SJSA1 (cell line): ENCODE results near the gene CALHM5. TPM values are rescaled to one million over a fixed set of nuclear protein-coding genes. Genes with fewer than 3 reads are reported as not detected.
A peak's percentile ranks its signal among the peaks of the same experiment; 100 is the strongest.

Source experiments
- DNase-seq, 2 experiments: peaks; one replicate each; pipeline ENCODE4 v3.0.0-alpha.2; 2015 to 2020; ENCODE audit warnings: low spot score in 2 of 2, low read depth in 1 of 2
- H3K27ac ChIP-seq: fragments of 250-450 bp; sonication (Bioruptor Pico); 2 replicates; pipeline ENCODE4 v1.5.1; 2020; ENCODE audit warnings: mild to moderate bottlenecking, moderate library complexity
- H3K27me3 ChIP-seq: fragments of 250-450 bp; sonication (Bioruptor Pico); replicated peaks from 2 replicates; pipeline ENCODE4 v1.5.1; 2020; ENCODE audit warnings: mild to moderate bottlenecking, moderate library complexity
- H3K36me3 ChIP-seq: fragments of 250-450 bp; sonication (Bioruptor Pico); 2 replicates; pipeline ENCODE4 v1.5.1; 2020; ENCODE audit warnings: mild to moderate bottlenecking
- H3K4me1 ChIP-seq: fragments of 250-450 bp; sonication (Bioruptor Pico); replicated peaks from 2 replicates; pipeline ENCODE4 v1.6.1; 2021; ENCODE audit warnings: mild to moderate bottlenecking
- H3K4me3 ChIP-seq: fragments of 250-450 bp; sonication (Bioruptor Pico); 2 replicates; pipeline ENCODE4 v1.5.1; 2020; ENCODE audit warnings: mild to moderate bottlenecking
- H3K9me3 ChIP-seq: fragments of 250-450 bp; sonication (Bioruptor Pico); replicated peaks from 2 replicates; pipeline ENCODE4 v1.5.1; 2020; ENCODE audit warnings: mild to moderate bottlenecking
- total RNA-seq: library from RNA; depleted of rRNA; stranded (reverse); fragments of >200 nt; shearing (Covaris generic); gene quantifications from 2 replicates; pipeline ENCODE4 v1.2.3, GENCODE V29; 2014

CALHM5 gene
- total RNA-seq, 1 experiment from 2014 or later: 7.2 TPM

DNA sequence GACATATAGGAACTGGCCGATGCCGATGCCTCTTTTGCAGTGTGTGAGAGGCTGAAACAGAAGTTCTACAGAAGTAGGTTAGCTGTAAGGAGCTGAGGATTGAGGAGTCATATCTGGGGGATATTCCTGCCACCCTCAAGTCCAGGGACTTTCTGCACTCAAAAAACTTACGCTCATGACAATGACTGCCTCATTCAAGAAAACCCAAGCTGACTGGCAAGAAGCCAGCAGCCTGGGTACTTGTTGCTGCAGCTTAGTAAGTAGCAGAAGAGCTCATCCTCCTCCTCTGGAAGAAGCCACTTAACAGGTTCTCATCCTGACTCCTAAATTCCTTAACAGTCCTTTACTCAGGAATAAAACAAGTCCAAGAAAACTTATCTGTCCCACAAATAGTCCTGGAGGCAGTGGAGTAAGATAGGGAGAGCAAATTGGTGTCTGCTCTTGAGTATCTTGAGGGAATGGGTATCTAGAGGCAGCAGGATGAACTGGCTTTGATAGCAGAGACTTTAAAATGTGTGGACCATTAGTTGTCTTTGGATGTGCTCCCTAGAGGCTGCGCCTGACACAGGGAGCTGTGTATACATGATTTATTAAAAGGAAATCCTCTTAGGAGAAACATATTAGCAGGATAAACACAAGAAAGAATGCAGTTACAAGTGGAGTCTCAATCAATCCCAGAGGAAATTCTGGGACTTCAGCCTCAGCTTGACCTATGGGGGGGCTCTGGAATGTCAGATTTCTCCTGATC lies 7.4 kb downstream of the CALHM5 start:
- H3K27me3 ChIP-seq: no peaks in the 10 kb centered on the region
- H3K36me3 ChIP-seq: peaks cover 12% of the 10 kb centered on the region; the same call in 1 of the 2 replicates
- H3K4me1 ChIP-seq: no peaks in the 10 kb centered on the region; the same call in 1 of the 2 replicates
- no peak overlapping the region for H3K27ac ChIP-seq
- no peak overlapping the region for H3K4me3 ChIP-seq
- no peaks in the 10 kb centered on the region for H3K9me3 ChIP-seq
- no peak for DNase-seq

DNA sequence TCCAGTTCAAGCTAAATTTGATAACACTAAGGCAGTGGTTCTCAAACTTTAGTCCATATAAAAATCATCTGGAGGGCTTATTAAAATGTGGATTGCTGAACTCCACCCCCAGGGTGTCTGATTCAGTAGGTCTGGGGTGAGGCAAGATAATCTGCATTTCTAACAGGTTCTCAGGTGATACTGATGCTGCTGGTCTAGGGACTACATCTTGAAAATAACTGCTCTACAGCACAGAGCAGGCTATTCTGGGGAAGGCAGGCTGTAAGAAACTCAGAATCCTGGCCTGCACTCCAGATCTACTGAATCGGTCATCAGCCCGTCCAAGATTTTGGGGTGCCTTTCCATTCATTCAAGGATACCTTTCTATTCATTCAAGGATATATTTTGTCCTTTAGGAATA lies 11.5 kb downstream of the CALHM5 start:
- no peaks in the 10 kb centered on the region for H3K27me3 ChIP-seq
- DNase-seq: no peak
- H3K9me3 ChIP-seq: no peaks in the 10 kb centered on the region
- H3K27ac ChIP-seq: no peak overlapping the region
- no peaks in the 10 kb centered on the region for H3K36me3 ChIP-seq
- H3K4me3 ChIP-seq: no peak overlapping the region
- H3K4me1 ChIP-seq: peaks cover 2% of the 10 kb centered on the region

DNA sequence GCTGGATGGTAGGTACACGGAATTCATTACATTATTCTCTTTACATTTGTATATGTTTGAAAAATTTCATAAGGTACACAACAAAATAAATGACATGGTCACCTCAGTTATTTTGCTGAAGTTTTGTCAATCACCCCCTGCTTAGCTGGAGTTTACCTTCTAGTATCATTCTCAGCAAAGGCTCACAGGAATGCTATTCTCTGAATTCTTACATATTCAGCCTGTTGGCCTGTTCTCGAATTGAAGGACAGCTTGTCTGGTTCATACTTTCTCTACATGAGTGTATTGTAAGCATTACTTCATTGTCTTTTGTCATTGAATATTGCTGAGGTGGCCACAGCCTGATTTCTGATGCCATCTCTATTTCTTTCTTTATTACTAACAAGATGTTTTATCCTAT lies 12.8 kb downstream of the CALHM5 start:
- Histone ChIP-seq H3K36me3 (no peaks in the 10 kb centered on the region), H3K4me3 (no peak overlapping the region), H3K4me1 (peaks cover 15% of the 10 kb centered on the region), H3K27ac (no peak overlapping the region), H3K27me3 (no peaks in the 10 kb centered on the region), H3K9me3 (no peaks in the 10 kb centered on the region)
- DNase-seq: no peak

DNA sequence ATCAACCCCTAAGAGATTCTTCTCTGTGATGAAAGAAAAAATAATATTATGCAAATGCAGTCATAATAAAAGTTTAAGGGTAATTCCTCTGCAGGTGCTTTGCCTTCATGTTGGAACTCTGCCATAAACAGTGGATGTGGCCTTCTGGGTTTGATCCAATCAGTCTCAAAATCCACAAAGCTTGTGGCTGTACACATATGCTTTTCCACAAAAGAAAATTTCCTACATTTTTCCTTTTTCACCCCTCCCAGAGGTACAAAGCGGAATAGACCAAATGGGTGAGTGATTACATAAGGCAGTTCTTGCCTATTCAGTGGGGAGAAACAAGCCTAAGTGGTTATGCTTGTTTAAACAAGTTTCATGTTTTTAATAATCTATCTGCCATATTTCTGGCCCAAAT lies 16.7 kb downstream of the CALHM5 start:
- no peak overlapping the region for H3K4me3 ChIP-seq
- no peak overlapping the region for H3K27ac ChIP-seq
- H3K9me3 ChIP-seq: no peaks in the 10 kb centered on the region
- no peak for DNase-seq
- peaks cover 5% of the 10 kb centered on the region; the same call in 1 of the 2 replicates for H3K27me3 ChIP-seq
- no peaks in the 10 kb centered on the region for H3K36me3 ChIP-seq
- H3K4me1 ChIP-seq: peaks cover 35% of the 10 kb centered on the region

DNA sequence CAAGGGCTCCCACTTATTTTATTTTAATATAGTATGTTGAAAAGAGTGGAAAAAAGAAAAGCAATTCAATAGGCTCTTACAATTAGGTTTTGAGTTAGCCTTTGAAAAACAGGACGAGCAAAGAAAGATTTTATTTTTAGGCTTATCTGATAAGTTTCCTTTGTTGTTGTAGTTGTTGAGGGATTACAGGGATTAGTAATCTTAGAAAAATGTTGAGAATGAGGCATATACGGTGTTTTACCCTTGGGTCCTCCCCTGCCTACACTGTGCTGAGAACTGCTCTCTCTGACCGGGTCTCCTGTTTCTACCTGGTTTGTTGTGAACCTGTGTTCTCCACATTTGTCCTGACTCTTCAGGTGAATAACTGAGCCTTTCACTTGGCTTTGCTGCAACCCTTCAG lies 17.3 kb downstream of the CALHM5 start:
- H3K9me3 ChIP-seq: no peaks in the 10 kb centered on the region
- H3K27me3 ChIP-seq: peaks cover 5% of the 10 kb centered on the region; the same call in 1 of the 2 replicates
- peaks cover 35% of the 10 kb centered on the region for H3K4me1 ChIP-seq
- H3K4me3 ChIP-seq: no peak overlapping the region
- H3K27ac ChIP-seq: peak overlapping the region; percentile 28; the same call in 1 of the 2 replicates
- H3K36me3 ChIP-seq: no peaks in the 10 kb centered on the region
- peak in 1 of 2 experiments; percentile 42 for DNase-seq

DNA sequence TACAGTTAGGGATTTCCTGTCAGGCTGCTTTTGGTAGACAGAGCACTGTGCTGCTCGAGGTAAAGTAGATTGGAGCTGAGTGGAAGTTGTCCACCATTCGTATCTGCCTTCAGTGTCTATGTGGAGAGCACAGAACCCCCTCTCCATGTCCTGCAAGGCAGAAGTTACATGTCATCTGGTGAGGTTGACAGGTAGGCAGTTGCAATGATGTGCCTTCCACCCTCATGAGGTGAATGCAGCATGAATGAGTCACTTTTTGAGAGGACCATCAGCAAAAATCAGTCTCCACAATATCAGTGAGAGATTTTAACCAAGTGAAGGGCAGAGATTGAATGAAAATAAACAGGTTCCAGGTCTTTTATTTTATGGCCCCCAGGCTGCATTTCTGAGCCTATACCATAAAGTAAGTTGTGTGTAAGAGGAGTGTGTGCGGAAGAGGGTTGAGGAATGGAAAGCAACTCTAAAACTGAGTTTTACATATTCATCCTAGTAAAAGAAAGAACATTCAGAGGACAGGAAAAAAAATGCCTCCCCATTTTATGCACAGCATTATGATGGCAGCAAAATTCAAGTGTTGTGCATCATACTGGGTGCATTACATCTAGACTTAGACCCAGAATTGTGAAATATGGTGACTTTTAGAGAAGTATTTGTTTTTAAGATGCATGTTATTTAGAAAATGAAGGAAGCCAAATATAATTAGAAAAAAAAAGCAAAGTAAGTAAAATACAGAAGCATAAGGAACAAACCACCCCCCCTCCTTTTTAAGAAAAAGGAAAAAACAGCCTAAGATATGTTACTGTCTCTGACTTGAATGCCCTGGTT lies 18.2 kb downstream of the CALHM5 start:
- H3K36me3 ChIP-seq: no peaks in the 10 kb centered on the region

DNA sequence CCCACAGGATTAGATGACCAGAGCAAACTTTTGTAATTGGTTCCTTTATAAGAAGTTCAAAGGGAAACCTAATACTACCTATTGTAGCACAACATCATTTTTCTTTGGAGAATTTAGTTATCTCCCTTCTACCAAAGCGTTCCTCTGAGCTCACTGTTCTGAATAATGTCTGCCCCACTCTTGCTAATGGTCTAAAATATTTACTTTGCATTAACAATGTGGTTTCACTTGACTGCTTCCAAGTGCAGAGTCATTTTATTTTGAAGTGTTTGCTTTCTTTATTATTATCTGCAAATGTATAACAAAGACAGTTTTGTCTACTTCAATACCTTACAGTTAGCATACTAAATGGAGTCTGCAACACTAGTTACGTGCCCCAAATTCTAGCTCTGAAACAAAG lies 19.0 kb downstream of the CALHM5 start:
- H3K4me3 ChIP-seq: no peak overlapping the region
- peak in 1 of 2 experiments; percentile 56 for DNase-seq
- H3K27me3 ChIP-seq: peaks cover 9% of the 10 kb centered on the region; the same call in 1 of the 2 replicates
- no peaks in the 10 kb centered on the region for H3K36me3 ChIP-seq
- H3K4me1 ChIP-seq: peaks cover 35% of the 10 kb centered on the region
- no peaks in the 10 kb centered on the region for H3K9me3 ChIP-seq
- no peak overlapping the region for H3K27ac ChIP-seq

More for the DNA sequence above, 18.2 kb downstream of the CALHM5 start:
- Histone ChIP-seq H3K27me3 (peaks cover 5% of the 10 kb centered on the region; the same call in 1 of the 2 replicates), H3K4me1 (peaks cover 35% of the 10 kb centered on the region), H3K4me3 (no peak overlapping the region), H3K27ac (no peak overlapping the region), H3K9me3 (no peaks in the 10 kb centered on the region)
- no peak for DNase-seq

DNA sequence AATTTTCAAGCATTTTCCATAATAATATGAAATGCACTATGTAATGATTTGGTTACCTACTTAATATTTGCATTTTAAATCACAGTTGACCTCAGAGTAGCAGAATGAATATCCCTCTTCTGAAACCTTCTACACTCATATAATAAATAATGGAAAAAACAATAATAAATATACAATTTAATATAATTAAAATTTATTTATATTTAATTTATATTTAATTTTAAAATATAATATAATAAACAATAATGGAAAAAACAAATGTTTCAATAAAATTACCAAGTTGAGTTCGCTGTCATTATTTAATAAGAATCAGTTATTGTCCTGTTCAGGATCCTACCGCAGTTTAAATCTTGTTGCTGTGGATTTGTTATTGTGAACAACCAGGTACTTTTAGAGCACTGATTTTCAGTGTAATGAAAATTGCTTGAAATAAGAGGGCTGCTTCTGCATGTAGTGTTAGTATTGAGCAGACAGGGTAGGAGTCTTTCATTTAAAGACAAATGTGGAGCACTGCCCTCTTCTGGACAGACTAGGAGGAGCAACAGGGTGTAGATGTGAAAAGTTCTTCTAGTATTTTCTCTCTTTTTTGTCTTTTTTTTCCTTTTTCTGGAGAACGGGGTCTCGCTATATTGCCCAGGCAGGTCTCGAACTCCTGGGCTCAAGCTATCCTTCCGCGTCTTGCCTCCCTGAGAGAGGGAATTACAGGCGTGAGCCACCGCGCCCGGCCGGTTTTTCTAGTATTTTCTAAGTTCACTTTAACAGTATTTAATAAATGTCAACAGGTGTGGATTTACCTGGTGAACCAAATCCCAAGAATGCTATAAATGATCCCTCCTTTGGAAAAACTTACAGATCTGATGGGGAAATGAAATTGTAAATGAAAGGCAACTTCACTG lies 20.5 kb downstream of the CALHM5 start:
- H3K27ac ChIP-seq: no peak overlapping the region
- peaks cover 9% of the 10 kb centered on the region; the same call in 1 of the 2 replicates for H3K27me3 ChIP-seq
- peak; percentile 54 to 63 for DNase-seq
- peaks cover 35% of the 10 kb centered on the region for H3K4me1 ChIP-seq
- H3K36me3 ChIP-seq: no peaks in the 10 kb centered on the region
- H3K4me3 ChIP-seq: no peak overlapping the region
- no peaks in the 10 kb centered on the region for H3K9me3 ChIP-seq

DNA sequence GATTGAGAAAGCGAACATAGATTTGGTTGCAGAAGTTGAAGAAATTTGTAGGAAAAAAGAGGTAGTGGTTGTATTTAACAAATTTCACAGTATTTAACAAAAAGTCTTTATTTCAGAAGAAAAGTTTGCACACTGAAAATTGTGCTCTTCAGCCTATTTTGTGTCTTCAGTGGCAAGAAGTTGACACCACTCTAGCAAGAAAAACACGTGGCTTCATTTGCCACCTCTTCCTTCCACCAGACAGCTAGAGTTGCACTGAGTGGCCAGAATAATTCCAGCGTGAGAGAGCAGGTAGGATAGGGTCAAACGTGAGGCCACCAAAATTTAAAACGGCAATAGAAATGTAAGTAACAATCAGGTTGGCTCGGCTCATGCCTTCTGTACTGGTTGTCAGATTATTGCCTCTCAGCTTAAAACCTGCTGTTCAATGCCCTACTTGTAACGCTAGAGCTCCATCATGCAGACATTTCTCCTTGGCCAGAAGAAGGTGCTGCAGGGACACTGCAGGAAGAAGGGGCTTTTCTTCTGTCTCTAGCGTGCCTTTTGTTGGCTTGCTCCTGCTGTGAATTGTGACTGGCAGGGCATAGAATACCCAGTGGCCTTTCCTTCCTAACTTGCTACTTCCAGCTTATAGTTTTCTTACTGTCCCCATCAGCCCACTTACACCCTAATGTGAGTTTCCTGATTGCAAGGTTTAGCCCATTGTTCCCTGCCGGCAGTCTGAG lies 22.0 kb downstream of the CALHM5 start:
- H3K27me3 ChIP-seq: peaks cover 9% of the 10 kb centered on the region; the same call in 1 of the 2 replicates

DNA sequence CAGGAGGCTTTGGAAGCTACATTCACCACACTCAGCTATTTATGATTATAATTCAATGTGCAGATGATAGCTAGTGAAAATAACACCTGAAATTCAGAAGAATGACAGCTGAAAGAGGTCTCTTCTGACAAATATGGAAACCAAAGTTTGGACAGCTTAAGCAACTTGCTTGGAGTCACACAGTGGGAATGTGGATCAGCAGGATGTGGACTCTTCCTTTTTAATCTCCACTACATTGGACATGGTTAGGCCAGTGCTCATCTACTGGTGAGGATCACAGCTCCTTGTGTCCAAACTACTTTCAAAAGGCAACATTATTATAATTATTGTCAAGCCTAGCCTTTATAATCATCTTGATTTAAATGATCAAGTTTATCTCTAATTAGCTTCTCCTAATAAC lies 23.7 kb downstream of the CALHM5 start:
- peaks cover 9% of the 10 kb centered on the region; the same call in 1 of the 2 replicates for H3K27me3 ChIP-seq
- H3K9me3 ChIP-seq: no peaks in the 10 kb centered on the region
- no peaks in the 10 kb centered on the region for H3K36me3 ChIP-seq
- H3K27ac ChIP-seq: no peak overlapping the region
- no peak overlapping the region for H3K4me3 ChIP-seq
- H3K4me1 ChIP-seq: peaks cover 11% of the 10 kb centered on the region
- no peak for DNase-seq

More for the DNA sequence above, 22.0 kb downstream of the CALHM5 start:
- Histone ChIP-seq H3K27ac (no peak overlapping the region), H3K9me3 (no peaks in the 10 kb centered on the region), H3K36me3 (no peaks in the 10 kb centered on the region), H3K4me1 (peaks cover 28% of the 10 kb centered on the region), H3K4me3 (no peak overlapping the region)
- no peak for DNase-seq

DNA sequence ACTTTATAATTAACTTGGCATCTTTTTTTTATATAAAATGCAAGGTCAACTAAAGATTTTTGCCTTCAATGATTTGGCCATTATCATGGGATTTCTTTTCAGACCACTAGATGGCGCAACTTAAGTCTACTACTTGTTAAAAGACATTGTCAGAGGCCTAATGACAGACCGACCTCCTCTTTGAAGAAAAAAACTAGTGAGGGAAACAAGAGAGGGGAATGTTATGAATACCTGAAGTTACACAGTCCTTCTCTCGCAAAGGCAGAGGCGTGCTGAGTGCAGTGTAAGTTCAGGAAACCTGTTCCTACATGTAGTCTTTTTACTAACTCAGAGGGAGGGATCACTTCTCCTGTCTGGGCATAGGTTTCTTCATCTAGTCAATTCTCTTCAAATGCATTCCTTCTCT lies 24.8 kb downstream of the CALHM5 start:
- DNase-seq: peak in 1 of 2 experiments; percentile 57
- Histone ChIP-seq H3K36me3 (no peaks in the 10 kb centered on the region), H3K9me3 (no peaks in the 10 kb centered on the region), H3K4me1 (peaks cover 2% of the 10 kb centered on the region; the same call in 1 of the 2 replicates), H3K4me3 (no peak overlapping the region), H3K27ac (no peak overlapping the region), H3K27me3 (peaks cover 9% of the 10 kb centered on the region; the same call in 1 of the 2 replicates)

DNA sequence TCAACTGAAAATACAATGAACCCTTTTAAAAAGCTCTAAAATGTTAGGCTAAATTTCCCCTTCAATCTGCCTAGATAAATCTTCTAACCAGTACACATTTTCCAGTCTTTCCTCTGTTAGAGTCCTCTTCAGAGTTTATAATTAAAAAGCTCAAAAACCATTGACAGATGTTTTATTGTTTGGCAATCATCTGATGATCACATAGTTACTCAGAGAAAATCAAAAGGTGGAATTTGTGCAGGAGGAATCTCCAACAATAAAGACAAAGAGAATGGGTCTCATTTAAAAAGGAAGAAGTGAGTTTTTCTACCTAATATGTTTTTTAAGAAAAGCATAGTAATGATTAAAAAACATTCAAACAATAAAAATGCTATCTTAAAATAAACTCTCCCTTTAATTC lies 31.0 kb downstream of the CALHM5 start:
- Histone ChIP-seq H3K9me3 (no peaks in the 10 kb centered on the region), H3K4me3 (no peak overlapping the region), H3K27me3 (no peaks in the 10 kb centered on the region; the same call in 1 of the 2 replicates), H3K36me3 (no peaks in the 10 kb centered on the region), H3K27ac (no peak overlapping the region), H3K4me1 (no peaks in the 10 kb centered on the region)
- no peak for DNase-seq
